Parathyroid adenoma (tissue), 2 donors: ENCODE data around the gene SRP14.
"Not testable (repeated sequence)": the region's sequence is repeated elsewhere in the genome, so short reads cannot be mapped to it uniquely, and the experiment has no call there.

Experiments used
- H2AFZ ChIP-seq: fragments of 300-600 bp; sonication (generic); one replicate; pipeline ENCODE4 v1.7.0; 2017; ENCODE audit warnings: antibody characterized with exemption, mild to moderate bottlenecking
- H3K27ac ChIP-seq: fragments of 300-600 bp; sonication (generic); one replicate; pipeline ENCODE4 v1.7.0; 2017
- H3K27me3 ChIP-seq: fragments of 300-600 bp; sonication (generic); one replicate; pipeline ENCODE4 v1.7.0; 2017; ENCODE audit warnings: low read length; ENCODE audit not compliant: control insufficient read depth, insufficient read depth
- H3K36me3 ChIP-seq: fragments of 300-600 bp; sonication (generic); one replicate; pipeline ENCODE4 v1.7.0; 2017; ENCODE audit warnings: low read length; ENCODE audit not compliant: control insufficient read depth, insufficient read depth
- H3K4me1 ChIP-seq: fragments of 300-600 bp; sonication (generic); one replicate; pipeline ENCODE4 v1.7.0; 2017; ENCODE audit warnings: control low read depth
- H3K4me2 ChIP-seq: fragments of 300-600 bp; sonication (generic); one replicate; pipeline ENCODE4 v1.7.0; 2017; ENCODE audit warnings: low read length
- H3K4me3 ChIP-seq: fragments of 300-600 bp; sonication (generic); one replicate; pipeline ENCODE4 v1.7.0; 2017; ENCODE audit warnings: low read depth, low read length
- H3K79me2 ChIP-seq: fragments of 300-600 bp; sonication (generic); one replicate; pipeline ENCODE4 v1.7.0; 2017; ENCODE audit warnings: control low read depth
- H3K9ac ChIP-seq: fragments of 300-600 bp; sonication (generic); one replicate; pipeline ENCODE4 v1.7.0; 2017; ENCODE audit warnings: mild to moderate bottlenecking
- H3K9me3 ChIP-seq: fragments of 300-600 bp; sonication (generic); one replicate; pipeline ENCODE4 v1.7.0; 2017; ENCODE audit warnings: low read length; ENCODE audit not compliant: control insufficient read depth
- TF ChIP-seq, protein P1 (sequence below): fragments of 300-600 bp; sonication (generic); IDR thresholded peaks from one replicate; pipeline ENCODE4 v1.7.0; 2017; ENCODE audit warnings: antibody characterized with exemption, mild to moderate bottlenecking
- donor health status: primary hyperparathyroidism.

Gene SRP14

DNA sequence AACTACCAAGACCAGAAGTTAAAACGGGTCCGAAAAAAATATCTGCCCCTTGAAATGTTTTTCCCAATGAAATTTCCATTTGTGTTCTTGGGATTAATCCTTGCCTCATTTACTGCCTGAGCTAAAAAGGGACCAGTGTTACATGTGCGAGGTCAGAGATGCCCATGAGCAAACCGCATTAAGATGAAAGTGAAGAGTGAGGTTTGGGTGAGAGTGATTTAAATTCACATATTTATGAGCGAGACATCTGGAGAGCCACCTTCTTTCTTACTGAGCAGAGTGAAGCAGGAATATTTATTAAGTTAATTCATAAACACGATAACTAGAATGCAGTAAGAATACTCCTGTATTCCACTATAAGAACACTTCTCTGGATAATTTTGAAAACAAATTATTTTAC, 41.3 kb downstream of the SRP14 start:
- Histone ChIP-seq H3K36me3 (no peaks in the 10 kb centered on the region), H2AFZ (no peak overlapping the region), H3K9ac (no peak overlapping the region)

DNA sequence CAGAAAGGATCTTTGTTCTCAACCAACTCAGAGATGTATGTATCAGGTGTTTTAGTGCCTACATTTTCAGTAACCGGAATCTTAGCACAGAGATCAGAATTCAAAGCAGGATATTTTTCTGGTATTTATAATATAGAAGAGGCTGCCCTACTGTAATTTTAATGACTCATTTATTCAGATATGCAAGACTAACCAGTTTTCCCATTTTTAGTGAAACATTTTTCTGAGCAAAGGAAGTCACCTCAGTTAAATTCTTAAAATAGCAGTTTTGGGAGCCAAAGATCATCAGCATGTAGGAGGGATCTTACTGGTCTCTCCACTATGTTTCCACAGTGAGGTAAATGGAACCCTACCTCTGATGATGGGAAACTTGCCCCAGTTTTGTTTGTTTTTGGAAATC, 42.0 kb downstream of the SRP14 start:
- no peaks in the 10 kb centered on the region for H3K79me2 ChIP-seq
- no peak overlapping the region for H2AFZ ChIP-seq
- H3K27ac ChIP-seq: no peak overlapping the region
- no peaks in the 10 kb centered on the region for H3K27me3 ChIP-seq
- H3K9me3 ChIP-seq: no peaks in the 10 kb centered on the region
- TF ChIP-seq, protein P1, sequence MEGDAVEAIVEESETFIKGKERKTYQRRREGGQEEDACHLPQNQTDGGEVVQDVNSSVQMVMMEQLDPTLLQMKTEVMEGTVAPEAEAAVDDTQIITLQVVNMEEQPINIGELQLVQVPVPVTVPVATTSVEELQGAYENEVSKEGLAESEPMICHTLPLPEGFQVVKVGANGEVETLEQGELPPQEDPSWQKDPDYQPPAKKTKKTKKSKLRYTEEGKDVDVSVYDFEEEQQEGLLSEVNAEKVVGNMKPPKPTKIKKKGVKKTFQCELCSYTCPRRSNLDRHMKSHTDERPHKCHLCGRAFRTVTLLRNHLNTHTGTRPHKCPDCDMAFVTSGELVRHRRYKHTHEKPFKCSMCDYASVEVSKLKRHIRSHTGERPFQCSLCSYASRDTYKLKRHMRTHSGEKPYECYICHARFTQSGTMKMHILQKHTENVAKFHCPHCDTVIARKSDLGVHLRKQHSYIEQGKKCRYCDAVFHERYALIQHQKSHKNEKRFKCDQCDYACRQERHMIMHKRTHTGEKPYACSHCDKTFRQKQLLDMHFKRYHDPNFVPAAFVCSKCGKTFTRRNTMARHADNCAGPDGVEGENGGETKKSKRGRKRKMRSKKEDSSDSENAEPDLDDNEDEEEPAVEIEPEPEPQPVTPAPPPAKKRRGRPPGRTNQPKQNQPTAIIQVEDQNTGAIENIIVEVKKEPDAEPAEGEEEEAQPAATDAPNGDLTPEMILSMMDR: no peak
- no peak overlapping the region for H3K4me2 ChIP-seq
- H3K9ac ChIP-seq: no peak overlapping the region
- H3K4me3 ChIP-seq: no peak overlapping the region
- H3K36me3 ChIP-seq: no peaks in the 10 kb centered on the region
- H3K4me1 ChIP-seq: no peaks in the 10 kb centered on the region

More for the DNA sequence above, 41.3 kb downstream of the SRP14 start:
- Histone ChIP-seq H3K79me2 (no peaks in the 10 kb centered on the region), H3K4me3 (no peak overlapping the region), H3K27me3 (no peaks in the 10 kb centered on the region), H3K4me1 (no peaks in the 10 kb centered on the region), H3K27ac (no peak overlapping the region), H3K9me3 (no peaks in the 10 kb centered on the region), H3K4me2 (no peak overlapping the region)
- TF ChIP-seq, protein P1: no peak

DNA sequence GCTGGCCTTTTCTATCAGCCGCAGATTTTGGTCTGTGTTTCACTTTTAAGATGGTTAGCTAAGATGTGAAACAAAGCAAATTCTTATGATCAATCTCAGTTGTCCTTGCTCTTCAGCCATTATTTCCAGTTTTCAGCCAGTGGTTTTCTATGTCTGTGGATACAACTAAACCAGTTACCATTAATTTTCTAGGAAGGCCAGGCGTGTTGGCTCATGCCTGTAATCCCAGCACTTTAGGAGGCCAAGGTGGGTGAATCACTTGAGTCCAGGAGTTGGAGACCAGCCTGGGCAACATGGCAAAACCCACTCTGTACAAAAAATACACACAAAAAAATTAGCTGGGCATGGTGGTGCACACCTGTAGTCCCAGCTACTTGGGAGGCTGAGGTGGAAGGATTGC, 42.8 kb downstream of the SRP14 start:
- not testable (repeated sequence) for H2AFZ ChIP-seq, H3K79me2 ChIP-seq, H3K4me2 ChIP-seq, H3K4me1 ChIP-seq, H3K9ac ChIP-seq, H3K36me3 ChIP-seq, H3K4me3 ChIP-seq, H3K9me3 ChIP-seq, H3K27ac ChIP-seq, H3K27me3 ChIP-seq

DNA sequence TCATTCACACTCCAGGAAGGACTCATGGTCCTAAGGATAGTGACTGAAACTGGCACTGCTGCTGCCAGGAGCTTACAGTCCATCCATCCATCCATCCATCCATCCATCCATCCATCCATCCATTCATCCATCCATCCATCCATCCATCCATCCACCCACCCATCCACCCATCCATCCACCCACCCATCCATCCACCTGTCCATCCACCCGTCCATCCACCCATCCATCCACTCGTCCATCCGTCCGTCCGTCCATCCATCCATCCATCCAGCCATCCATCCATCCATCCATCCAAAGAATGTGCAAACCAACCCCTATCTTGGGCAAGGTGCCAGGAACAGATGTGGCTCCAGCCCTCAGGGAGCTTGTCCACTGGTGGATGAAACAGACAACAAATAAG, 46.0 kb downstream of the SRP14 start:
- not testable (repeated sequence) for H3K27me3 ChIP-seq, H3K9me3 ChIP-seq, H3K9ac ChIP-seq, H3K4me3 ChIP-seq, H3K4me1 ChIP-seq, H3K36me3 ChIP-seq, H3K4me2 ChIP-seq, H2AFZ ChIP-seq, H3K79me2 ChIP-seq, H3K27ac ChIP-seq

DNA sequence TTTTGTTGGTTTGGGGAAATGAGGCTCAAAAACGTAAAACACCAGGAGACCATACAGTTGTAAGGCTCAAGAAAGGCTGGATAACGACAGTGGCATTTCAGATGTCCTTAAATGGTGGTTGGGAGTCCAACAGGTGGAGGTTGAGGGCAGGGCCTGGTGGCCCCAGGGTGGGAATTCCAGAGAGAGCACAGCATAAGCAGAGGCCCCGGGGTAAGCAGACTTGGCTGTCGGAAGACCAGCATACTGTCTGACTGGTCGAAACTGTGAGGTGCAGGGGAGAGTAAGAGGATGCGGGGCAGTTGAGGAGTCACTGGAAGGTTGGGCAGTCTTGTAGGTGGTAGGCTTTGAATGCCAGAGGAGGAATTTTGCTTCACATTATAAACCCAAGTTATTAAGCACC, 48.3 kb downstream of the SRP14 start:
- TF ChIP-seq, protein P1: no peak
- H3K36me3 ChIP-seq: no peaks in the 10 kb centered on the region
- no peaks in the 10 kb centered on the region for H3K27me3 ChIP-seq
- no peak overlapping the region for H2AFZ ChIP-seq
- H3K4me2 ChIP-seq: no peak overlapping the region
- peaks cover 2% of the 10 kb centered on the region for H3K79me2 ChIP-seq
- H3K9ac ChIP-seq: no peak overlapping the region
- H3K27ac ChIP-seq: no peak overlapping the region
- H3K4me1 ChIP-seq: no peaks in the 10 kb centered on the region
- no peaks in the 10 kb centered on the region for H3K9me3 ChIP-seq
- H3K4me3 ChIP-seq: no peak overlapping the region

GRCh38 chr15:39987821-39988220, 51.2 kb downstream of the SRP14 start:
- H3K27ac ChIP-seq: no peak overlapping the region
- H3K36me3 ChIP-seq: no peaks in the 10 kb centered on the region
- peaks cover 2% of the 10 kb centered on the region for H3K79me2 ChIP-seq
- TF ChIP-seq, protein P1: no peak
- H2AFZ ChIP-seq: no peak overlapping the region
- H3K9ac ChIP-seq: no peak overlapping the region
- H3K4me2 ChIP-seq: no peak overlapping the region
- H3K9me3 ChIP-seq: no peaks in the 10 kb centered on the region
- H3K4me3 ChIP-seq: no peak overlapping the region
- no peaks in the 10 kb centered on the region for H3K27me3 ChIP-seq
- no peaks in the 10 kb centered on the region for H3K4me1 ChIP-seq
